ENCODE measurements around the gene BTBD16.

BTBD16 gene

DNA sequence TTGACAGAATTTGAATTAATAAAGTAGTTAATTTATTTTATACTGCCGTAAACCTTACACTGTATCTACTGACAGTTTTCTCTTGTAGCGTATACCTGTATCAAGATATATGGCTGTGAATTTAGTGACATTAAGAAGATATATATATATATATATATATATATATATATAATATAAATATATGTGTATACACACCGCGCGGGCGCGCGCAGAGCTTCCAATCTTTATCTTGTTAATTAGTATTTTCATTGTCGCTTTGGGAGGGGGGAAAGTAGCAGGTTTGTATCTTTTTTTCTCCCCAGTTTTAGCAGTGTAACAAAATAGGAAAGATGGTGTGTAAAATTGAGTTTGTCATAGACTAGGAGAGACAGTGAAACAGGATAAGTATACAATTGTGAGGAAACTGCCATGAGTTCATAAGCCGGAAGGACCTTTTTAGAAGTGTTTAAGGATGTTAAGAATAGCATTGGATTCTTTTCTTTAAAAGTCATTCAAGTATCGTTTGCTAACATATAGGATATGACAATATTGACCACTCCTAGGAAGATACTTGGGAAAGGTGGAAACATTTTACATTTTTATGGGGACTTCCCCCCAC is 105.4 kb downstream of the BTBD16 start:
- no peak for DNase-seq

DNA sequence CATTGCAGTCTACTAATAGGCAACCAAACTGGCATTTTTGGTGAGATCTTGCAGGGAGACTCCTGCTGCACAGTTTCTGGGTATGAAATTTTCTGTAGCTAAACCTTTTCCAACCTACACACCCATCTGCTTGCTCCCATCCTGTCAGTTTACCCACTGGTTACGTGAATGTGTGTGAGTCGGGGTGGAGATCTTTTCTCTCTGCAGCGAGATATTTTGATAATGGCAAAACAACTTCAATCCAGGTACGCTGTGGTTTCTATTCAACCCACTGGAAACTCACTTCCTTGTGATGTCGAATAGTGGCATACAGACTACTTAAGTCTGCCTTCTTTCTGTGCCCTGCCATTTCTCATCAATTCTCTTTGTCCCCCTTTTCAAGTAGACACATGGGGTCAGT is 107.9 kb downstream of the BTBD16 start:
- no peak for DNase-seq

DNA sequence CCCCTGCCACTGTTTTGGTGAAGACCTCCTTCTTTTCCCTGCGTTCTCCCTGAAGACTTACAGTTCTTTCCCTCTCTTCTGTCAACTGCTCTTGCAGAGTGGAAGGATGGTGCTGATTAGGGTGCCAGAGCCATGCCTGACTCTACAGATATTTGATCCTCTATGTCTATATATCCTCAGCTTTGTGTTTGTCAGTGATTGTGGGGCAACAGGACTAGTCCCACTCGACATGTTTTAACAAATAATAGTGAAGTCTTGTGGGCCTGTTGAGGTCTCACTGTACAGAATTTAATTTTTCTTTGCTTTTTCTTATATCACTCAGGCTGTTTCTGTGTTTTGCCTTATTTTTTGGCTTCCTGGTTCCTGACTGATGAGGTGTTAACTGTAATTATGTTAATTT is 108.4 kb downstream of the BTBD16 start:
- no peak for DNase-seq

DNA sequence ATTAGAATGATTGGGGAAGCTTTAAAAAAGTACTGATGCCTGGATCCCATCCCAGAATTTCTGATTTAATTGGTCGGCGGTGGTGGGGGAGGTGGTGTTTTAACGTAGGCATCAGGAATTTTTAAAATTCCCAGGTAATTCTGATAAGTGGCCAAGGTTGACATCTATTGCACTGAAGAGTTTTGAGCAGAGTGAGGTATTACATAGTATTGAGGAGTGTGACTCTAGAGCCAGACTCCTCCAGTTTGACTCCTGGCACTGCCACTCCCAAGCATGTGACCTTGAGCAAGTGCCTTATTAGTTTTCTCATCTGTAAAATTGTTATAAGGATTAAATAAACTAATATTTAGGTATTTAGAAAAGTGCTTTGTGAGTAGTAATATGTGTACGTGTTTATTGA is 109.6 kb downstream of the BTBD16 start:
- DNase-seq, result no peak

- DNase-seq, result no peak
Measured at GRCh38 chr10:122381680-122382079, 110.6 kb downstream of the BTBD16 start.

GRCh38 chr10:122386514-122386913 is 115.4 kb downstream of the BTBD16 start:
- DNase-seq, result no peak

DNA sequence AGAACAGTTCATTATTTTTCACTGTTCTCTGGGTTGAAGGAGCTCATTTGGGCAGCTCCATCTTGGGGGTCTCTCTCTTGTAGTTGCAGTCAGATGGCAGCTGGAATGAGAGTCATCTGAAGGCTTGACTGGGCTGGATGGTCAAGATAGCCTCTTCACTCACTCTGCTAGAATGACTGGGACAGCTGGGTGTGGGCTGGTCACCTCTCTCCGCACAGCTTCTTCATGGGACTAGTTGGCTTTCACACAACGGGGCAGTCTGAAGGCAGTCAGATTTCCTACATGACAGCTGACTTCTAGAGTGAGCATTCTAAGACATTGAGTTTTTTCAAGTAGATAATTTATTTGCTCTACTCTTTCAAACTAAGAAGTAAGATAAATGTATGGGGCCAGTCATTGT is 116.5 kb downstream of the BTBD16 start:
- no peak for DNase-seq
